Kidney capillary endothelial cell (primary cell): ENCODE measurements around the gene PGD.
"Not testable (repeated sequence)": the region's sequence is repeated elsewhere in the genome, so short reads cannot be mapped to it uniquely, and the experiment has no call there.

Experiments used
- DNase-seq: peaks from one replicate; pipeline ENCODE4 v3.0.0-alpha.2; 2018; ENCODE audit warnings: low spot score

Gene PGD

DNA sequence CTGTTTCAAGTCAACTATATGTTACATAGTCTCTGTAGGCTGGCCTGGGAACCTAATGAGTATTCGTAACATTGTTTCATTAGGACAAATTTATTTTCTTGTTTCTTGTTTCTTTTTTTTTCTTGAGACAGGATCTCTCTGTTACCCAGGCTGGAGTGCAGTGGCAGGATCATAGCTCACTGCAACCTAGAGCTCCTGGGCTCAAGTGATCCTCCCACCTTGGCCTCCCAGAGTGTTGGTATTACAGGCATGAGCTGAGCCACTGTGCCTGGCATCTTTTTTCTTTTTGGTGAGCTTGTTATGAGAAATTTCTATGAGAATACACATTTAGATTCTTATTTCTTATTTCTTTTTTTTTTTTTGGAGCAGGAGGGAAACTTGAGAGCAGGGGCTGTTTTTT is 38.2 kb downstream of the PGD start:
- no peak for DNase-seq

DNA sequence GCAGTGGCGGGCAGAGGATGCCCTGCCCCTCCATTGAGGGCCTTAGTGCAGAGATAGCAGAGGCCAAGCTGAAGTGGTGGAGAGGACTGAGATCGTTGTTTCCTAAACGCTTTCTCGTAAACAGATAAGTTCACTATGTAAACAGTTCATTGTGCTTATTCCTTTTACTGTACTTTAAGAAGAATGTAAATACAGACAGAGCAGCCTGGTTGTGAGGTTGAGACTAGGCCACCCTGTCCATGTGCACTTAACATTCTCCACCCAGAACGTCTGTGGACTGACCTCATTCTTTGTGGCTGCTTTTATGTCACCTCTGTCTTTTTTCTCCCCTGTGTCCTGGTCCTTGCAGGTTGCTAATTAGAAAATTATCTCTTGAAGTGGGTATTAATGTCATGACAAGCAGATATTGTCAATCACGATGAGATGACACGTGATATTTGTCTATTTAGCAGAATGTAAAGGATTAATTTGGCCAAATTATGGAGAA is 39.9 kb downstream of the PGD start:
- DNase-seq, result no peak

DNA sequence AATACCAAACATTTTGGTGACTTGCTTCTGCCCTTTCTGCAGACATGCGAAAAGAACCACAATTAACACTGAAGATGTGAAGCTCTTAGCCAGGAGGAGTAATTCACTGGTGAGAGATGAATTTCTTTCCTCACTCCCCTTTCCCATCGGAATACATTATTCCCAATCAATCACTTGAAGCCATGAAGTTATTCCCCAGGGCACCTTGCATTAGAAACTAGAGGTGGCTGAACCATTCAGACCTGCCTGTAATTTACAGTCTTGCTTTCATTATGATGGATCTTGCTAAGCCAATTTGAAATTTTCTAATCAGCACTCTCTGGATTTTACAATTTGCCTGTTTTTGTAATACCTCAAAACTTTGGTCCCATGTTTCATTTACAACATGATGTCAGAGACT is 41.4 kb downstream of the PGD start:
- DNase-seq, result no peak

DNA sequence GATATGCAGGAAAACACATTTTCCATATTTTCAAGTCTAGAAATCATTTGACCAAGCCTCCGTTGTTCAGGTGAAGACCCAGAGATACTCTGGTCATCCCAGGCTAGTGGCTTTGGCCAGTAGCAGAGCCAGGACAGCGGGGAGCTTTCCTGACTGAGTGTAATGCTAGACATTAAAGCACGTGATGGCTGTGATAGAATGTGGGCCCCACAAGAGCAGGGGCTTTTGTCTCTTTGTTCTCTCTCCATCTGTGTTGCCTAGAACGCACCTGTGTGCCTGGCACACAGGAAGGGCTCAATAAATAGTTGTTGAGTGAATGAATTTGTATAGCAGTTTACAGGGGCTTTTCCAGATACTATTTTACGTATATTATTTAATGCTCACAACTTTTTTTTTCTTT is 41.9 kb downstream of the PGD start:
- no peak for DNase-seq

DNA sequence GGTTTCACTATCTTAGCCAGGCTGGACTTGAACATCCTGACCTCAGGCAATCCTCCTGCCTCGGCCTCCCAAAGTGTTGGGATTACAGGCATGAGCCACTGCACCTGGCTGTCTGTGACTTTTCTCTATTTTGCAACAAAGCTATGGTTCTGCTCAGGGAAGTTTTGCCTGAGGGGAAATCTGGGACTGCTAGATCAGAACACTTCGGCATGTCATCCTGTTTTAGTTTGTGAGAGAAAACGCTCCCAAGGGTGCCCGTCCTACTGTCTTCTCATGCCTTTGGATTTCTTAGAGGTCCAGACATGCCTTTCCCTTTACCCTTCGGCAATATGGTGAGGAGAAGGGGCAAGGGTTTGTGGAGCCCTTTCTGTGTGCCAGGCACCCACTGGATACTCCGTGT is 45.4 kb downstream of the PGD start:
- no peak for DNase-seq

DNA sequence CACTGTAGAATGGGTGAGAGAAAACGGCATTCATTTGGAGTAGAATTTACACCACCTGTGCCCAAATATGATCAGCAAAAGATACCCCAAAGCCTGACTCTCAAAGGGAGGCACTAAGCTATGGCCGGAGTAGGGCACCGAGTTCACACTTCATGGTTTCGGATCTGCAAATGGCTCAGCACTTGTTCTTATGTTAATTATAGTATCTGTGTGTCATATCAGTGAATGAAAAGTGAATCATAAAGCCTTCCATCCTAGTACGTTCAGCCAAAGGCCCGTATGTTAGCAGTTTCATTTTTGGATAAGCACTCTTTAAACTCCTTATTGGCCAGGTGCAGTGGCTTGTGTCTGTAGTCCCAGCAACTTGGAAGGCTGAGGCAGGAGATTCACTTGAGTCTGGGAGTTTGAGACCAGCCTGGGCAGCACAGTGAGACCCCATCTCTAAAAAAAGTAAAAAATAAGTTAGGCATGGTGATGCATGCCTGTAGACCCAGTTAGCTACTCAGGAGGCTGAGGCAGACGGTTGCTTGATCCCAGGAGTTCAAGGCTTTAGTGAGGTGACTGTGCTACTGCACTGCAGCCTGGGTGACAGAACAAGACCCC is 46.0 kb downstream of the PGD start:
- DNase-seq, result no peak

DNA sequence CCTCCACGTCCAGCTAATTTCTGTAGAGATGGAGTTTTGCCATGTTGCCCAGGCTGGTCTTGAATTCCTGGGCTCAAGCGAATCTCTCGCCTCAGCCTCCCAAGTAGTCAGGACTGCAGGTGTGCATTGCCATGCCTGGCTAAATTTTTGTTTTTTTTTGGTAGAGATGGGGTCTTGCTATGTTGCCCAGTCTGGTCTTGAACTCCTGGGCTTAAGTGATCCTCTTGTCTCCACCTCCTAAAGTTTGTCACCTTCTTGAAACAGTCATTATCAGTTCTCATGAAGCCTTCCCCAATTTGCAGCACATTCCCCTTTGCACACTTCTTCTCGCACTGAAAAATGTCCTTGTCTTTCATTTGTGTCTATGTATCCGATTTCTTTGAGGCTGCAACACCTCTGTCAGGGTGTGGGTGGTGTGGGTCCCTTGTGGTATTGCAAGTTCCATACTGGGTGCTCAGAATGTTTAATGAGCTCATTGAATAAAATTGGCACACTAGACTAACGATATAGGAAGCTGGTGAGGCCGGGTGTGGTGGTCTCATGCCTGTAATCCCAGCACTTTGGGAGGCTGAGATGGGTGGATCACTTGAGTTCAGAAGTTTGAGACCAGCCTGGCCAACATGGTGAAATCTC is 48.0 kb downstream of the PGD start:
- DNase-seq, result no peak

DNA sequence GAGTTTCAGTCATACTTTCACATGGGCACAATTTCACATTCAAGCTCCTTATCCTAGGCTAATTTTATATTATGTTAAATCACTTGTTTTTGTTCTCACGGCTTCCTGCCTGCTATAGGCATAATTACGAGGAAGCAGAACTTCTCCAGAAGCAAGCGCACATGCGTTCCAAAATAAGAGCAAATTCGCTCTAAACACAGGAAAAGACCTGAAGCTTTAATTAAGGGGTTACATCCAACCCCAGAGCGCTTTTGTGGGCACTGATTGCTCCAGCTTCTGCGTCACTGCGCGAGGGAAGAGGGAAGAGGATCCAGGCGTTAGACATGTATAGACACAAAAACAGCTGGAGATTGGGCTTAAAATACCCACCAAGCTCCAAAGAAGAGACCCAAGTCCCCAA is 50.9 kb downstream of the PGD start, which contains the start of gene CORT:
Gene CORT (plus strand): TSS at position 281 of the 400 bp plus-strand sequence. CDS start 193 bp downstream, outside the sequence.
- DNase-seq, result no peak

DNA sequence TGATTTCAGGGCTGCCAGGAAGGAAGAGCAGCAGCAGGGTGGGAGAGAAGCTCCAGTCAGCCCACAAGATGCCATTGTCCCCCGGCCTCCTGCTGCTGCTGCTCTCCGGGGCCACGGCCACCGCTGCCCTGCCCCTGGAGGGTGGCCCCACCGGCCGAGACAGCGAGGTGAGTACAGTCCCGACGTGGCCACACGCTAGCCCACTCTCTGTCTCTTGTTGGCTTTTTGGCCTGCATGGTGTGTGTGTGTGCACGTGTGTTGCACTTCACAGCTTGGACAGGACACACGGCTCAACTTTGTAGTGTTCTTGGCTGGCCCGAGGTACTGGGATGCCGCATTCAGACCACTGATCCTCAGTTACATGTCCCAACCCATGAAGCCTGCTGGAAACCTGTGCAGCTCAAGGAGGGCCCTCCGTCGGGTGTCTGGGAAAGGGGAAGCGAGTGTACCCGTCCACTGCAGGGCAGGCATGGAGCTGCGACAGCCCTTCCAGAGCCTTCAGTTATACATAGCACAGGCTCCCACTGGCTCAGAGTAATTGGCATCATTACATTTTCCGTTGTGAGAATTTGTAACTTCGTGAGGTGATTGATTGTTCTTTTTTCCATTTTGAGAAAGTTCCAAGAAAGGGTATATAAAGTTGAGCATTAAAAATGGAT is 51.4 kb downstream of the PGD start:
- no peak for DNase-seq

DNA sequence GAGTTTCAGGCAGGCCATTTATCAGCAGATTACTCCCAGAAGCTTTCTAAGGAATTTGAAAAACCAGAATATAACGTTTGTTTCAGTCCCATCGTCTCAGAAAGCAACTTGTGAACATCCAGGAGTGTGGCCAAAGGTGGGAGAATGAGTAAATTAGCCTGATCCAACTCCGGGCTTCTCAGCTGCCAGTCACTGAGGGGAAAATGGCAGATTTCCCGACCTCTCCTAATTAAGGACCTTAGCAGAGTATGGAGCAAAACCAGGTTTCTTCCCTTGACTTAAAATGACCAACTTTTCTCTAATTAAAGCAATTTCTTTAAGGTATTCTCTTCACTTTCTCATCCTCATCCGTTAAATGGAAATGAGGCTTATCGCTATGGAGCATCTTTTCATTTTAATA is 52.0 kb downstream of the PGD start:
- DNase-seq, result no peak

DNA sequence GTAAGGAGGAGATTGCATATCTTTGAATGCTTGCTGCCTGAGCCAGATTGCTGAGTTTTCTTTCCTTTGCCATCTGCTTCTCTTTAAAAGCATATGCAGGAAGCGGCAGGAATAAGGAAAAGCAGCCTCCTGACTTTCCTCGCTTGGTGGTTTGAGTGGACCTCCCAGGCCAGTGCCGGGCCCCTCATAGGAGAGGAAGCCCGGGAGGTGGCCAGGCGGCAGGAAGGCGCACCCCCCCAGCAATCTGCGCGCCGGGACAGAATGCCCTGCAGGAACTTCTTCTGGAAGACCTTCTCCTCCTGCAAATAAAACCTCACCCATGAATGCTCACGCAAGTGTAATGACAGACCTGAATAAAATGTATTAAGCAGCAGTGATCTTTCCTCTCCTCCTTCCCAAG is 52.4 kb downstream of the PGD start:
- DNase-seq, result no peak

DNA sequence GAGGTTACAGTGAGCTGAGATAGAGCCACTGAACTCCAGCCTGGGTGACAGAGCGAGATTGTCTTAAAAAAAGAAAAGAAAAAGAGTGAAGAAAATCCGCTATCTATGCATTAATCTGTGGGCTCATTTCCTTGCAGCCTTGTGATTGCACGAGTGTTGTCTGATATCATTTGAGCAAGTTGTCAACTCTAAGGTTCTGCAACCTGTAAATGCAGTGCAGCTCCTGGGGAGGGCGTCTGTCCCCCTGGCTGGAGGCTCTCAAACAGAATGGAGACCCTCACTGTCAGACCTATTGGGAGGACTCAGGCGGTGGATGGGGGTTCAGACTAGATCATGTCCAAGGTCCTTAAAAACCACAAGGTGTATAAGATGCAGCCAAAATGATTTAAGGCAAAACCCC is 57.2 kb downstream of the PGD start:
- DNase-seq, result no peak

DNA sequence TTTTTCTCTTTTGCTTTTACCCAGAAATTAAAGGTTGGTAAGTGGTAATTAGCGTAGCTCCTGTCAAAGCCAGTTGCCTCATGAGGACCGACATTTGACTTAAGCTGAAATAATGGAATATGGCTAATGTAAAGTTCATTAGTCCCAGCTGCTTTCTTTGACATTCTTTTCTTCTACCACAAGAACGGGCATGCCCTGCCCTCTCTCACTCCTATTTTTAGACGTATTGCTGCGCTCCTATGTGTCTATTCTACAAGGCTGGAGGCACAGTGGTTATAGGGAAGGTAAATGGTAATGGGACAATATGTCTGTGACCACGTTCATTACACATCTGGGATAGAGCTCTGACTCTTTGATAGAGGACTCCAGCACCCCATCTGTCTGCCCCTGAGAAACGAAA is 57.8 kb downstream of the PGD start:
- no peak for DNase-seq

DNA sequence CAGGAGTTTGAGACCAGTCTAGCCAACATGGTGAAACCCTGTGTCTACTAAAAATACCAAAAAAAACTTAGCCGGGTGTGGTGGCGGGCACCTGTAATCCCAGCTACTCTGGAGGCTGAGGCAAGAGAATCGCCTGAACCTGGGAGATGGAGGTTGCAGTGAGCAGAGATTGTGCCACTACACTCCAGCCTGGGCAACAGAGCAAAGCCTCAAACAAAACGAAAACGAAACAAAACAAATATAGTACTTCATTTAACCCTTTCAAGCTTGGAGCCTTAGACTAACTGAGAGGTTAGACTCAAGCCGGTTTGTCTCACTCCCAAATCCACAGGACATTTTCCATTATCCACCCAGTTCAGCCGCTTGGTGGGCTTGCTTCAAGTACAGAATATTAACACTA is 58.6 kb downstream of the PGD start:
- DNase-seq, result not testable (repeated sequence)

DNA sequence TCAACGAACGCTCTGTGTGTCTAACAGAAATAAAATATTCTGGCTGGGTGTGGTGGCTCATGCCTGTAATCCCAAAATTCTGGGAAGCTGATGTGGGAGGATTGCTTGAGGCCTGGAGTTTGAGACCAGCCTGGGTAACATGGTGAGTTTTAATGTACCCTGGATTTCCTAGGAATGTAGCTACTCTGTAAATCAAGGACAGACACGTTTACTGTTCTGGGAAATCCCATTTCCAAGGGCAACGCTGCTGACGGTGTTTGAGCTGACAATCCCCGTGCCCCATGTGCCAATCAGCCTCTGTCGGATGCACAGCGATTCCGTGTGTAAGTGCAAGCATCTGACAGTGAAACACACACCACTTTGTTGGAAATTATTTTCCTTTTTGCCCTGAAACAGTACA is 59.0 kb downstream of the PGD start:
- no peak for DNase-seq

DNA sequence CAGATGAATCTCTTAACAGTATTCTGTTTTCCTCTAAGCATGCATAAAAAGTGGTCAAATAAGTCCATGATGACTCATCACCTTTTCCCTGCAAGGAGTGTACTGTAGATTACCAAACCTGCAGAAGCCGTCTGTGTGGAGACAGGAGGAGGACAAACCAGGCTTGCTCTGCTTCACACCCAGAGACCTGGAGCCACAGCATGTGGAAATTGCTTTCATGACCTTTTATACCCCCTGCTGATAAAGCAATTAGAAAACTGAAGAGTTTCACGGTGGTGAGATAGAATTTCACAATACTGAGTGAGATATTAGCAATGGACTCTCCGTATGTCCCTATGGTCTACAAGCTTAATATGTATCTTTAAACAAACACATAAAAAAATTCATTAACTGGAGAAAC is 60.3 kb downstream of the PGD start:
- DNase-seq, result no peak

DNA sequence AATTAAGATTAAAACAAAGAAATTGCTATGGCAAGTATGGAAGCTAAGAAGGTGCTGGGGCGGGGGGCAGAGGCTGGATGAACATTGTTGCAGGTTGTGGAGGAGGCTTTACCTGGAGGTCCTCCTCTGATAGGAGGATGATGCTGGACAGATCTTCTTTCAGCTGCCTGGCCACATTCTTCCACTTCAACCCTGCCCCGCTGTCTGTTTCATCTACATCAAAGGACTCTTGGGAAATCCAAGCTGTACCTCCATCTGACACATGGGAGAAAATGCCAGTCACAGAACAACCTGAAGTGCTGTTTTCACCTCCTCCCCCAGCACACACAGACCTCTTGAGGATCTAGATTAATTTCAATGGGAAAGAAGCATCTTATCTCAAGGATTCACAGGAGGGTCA is 68.2 kb downstream of the PGD start:
- no peak for DNase-seq

DNA sequence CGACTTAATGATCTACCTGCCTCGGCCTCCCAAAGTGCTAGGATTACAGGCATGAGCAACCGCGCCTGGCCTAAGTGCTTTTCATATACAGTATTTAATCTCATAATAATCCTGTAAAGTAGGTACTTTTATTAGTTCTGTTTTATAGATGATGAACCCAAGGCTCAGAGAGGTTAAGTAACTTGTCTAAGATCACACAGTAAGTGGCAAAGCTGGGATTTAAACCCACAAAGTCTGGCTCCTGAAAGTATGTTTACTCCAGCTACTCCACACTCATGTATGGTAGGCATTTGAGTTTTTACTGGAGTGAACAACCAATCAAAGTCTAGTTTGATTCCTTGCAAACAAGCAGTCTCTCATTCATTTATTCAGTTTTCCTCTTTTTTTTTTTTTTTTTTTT is 71.2 kb downstream of the PGD start:
- DNase-seq, result no peak
